Lower leg skin (tissue), 4 donors: ENCODE data around the gene NMNAT3. TPM values are rescaled to one million over a fixed set of nuclear protein-coding genes. Genes with fewer than 3 reads are reported as not detected.
A peak's percentile ranks its signal among the peaks of the same experiment; 100 is the strongest.

Experiments
- DNase-seq, 2 donors: peaks; one replicate each; pipeline ENCODE4 v3.0.0-alpha.2; 2019; ENCODE audit warnings: low spot score in 2 of 2
- H3K4me3 ChIP-seq: fragments of 200-600 bp; sonication (generic); 2 replicates; pipeline ENCODE4 v1.5.1; 2017; ENCODE audit warnings: mild to moderate bottlenecking, low read depth; ENCODE audit not compliant: poor library complexity, severe bottlenecking
- POLR2A ChIP-seq, 2 donors: fragments of 450-650 bp; IDR thresholded peaks; one replicate each; pipeline ENCODE4 v1.6.1; 2016 to 2017; ENCODE audit warnings: antibody characterized with exemption in 2 of 2, mild to moderate bottlenecking in 1 of 2, moderate library complexity in 1 of 2
- WGBS, 2 donors: methylation state at CpG; one replicate each; pipeline ENCODE4 v1.1.5; 2018; 5-methylcytosine and 5-hydroxymethylcytosine counted together
- intact Hi-C: fragments of 100-400 bp; cut with DNase I; formaldehyde crosslinking; loops from one replicate; pipeline ENCODE4 v1.15.0; 2023; ENCODE audit warnings: low total_unique reads
- total RNA-seq, 4 donors: library from RNA; depleted of rRNA; stranded (reverse); fragments of >200 nt; gene quantifications; one replicate each; pipeline ENCODE4 v1.1.0, GENCODE V29; 2016
- TF ChIP-seq, protein P1 (sequence below), 3 donors: fragments of 450-650 bp; IDR thresholded peaks; one replicate each; pipeline ENCODE4 v1.5.1; 2016; ENCODE audit warnings: antibody characterized with exemption in 3 of 3, mild to moderate bottlenecking in 3 of 3, moderate library complexity in 2 of 3

Gene NMNAT3
- total RNA-seq, 4 donors from 2014 or later = 33.6 to 41.9 (median 37.5) TPM

DNA sequence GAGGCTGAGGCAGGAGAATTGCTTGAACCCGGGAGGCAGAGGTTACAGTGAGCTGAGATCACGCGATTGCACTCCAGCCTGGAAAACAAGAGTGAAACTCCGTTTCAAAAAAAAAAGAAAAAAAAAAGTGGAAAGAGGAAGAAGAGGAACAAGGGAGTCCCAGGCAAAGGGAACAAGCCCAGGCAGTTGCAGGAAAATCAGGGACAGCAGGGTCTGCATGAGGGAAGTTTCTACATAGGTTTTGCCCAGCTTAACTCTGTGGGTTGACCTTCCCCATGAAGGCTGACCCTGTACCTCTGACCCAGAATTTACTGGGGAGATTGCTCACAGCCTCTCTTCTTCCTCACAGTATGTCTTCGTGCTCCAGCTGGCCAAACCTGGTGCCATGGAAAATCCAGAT lies 150.5 kb downstream of the NMNAT3 start:
- 84 to 91% methylated on average over 5 of the region's 5 CpGs for WGBS, 2 donors
- no peak overlapping the region for H3K4me3 ChIP-seq
- intact Hi-C loops = no loop called here
- no peak for TF ChIP-seq POLR2A (IDR thresholded peaks at IDR 0.05)
- TF ChIP-seq, protein P1, sequence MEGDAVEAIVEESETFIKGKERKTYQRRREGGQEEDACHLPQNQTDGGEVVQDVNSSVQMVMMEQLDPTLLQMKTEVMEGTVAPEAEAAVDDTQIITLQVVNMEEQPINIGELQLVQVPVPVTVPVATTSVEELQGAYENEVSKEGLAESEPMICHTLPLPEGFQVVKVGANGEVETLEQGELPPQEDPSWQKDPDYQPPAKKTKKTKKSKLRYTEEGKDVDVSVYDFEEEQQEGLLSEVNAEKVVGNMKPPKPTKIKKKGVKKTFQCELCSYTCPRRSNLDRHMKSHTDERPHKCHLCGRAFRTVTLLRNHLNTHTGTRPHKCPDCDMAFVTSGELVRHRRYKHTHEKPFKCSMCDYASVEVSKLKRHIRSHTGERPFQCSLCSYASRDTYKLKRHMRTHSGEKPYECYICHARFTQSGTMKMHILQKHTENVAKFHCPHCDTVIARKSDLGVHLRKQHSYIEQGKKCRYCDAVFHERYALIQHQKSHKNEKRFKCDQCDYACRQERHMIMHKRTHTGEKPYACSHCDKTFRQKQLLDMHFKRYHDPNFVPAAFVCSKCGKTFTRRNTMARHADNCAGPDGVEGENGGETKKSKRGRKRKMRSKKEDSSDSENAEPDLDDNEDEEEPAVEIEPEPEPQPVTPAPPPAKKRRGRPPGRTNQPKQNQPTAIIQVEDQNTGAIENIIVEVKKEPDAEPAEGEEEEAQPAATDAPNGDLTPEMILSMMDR (IDR thresholded peaks at IDR 0.05) = no peak
- no peak for DNase-seq

DNA sequence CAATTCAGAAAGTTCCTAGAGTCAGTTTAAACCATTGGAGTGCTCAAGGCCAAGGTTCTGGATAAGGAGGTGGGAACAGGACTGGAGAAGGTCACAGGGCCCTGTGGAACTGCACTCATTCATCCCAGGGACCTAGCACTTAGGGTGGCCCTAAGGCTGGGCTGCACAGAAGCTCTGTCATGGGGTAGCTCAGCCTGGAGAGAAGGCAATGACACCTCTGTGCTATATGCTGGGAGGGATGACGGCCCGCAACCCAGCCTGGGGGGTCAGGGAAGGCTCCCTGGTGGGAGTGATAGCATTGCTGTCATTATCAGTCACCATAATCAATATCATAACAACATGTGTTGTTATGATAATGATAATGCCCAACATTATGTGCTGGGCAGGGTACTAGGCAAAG lies 151.6 kb downstream of the NMNAT3 start:
- intact Hi-C loops = no loop called here
- TF ChIP-seq, protein P1 (IDR thresholded peaks at IDR 0.05) = no peak
- no peak for TF ChIP-seq POLR2A (IDR thresholded peaks at IDR 0.05)
- 94 to 100% methylated on average over 2 of the region's 2 CpGs for WGBS, 2 donors
- peak in 1 of 2 donors; percentile 80 for DNase-seq
- no peak overlapping the region for H3K4me3 ChIP-seq

DNA sequence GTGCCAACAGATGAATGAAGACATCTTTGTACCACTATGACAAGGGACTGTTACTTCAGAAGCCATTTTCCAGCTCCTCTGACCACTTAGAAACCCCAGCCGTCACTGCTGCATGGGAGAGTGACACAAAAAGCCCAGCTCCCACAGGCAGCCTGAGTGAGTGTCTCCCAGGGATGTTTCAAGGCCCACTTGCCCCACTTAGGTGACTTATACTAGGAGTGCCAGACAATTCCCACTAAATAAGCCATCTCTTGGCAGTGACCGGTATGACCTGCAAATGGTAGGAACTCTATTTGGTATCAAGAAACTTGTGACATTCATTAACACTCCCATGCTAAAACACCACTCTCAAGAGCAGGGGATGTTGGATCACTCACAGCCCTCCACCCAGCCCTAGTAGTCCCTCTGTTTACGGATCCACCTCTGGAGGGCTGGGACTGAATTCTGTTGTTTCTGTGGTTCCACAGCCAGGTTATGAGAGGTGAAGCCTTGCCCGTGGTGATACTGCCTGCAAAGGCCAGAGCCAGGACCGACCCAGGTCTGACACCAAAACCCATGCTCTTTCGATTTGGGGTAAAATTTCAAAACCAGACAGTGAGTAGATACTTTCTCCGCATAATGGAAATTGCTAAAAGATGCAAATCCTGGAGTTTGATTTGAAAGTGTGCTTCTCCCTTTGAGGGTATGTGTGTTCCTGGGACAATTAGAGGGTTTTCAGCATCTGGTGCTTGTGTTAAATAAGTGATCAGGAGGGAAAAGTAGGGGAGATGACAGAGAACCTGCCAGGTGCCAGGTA lies 152.7 kb downstream of the NMNAT3 start:
- intact Hi-C loops = no loop called here
- 90 to 95% methylated on average over 7 of the region's 7 CpGs for WGBS, 2 donors
- TF ChIP-seq POLR2A (IDR thresholded peaks at IDR 0.05) = no peak
- TF ChIP-seq, protein P1 (IDR thresholded peaks at IDR 0.05) = no peak
- DNase-seq = peak in 1 of 2 donors; percentile 62
- H3K4me3 ChIP-seq = no peak overlapping the region

DNA sequence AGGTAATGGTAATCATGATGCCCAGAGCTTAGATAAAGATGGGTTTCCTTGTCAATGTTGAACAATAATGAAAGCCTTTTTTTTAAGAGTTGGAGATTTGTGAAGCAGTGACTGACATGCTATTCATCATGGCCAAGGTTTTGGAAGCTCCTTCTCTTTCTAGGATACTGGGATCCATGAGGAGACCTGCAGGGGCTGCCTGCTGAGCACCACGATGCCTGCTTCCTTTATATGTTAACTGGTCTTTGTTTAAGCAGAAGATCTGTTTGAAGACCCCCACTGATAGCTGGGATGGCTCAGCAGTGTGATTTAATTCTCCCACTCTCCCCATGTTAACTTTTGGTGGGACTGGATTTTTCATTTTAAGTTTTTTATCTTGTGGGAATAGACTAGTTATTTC lies 154.1 kb downstream of the NMNAT3 start:
- DNase-seq = no peak
- TF ChIP-seq, protein P1 (IDR thresholded peaks at IDR 0.05) = no peak
- TF ChIP-seq POLR2A (IDR thresholded peaks at IDR 0.05) = no peak
- WGBS, 2 donors = 65 to 77% methylated on average over 1 of the region's 1 CpG
- H3K4me3 ChIP-seq = no peak overlapping the region
- intact Hi-C loops = no loop called here

DNA sequence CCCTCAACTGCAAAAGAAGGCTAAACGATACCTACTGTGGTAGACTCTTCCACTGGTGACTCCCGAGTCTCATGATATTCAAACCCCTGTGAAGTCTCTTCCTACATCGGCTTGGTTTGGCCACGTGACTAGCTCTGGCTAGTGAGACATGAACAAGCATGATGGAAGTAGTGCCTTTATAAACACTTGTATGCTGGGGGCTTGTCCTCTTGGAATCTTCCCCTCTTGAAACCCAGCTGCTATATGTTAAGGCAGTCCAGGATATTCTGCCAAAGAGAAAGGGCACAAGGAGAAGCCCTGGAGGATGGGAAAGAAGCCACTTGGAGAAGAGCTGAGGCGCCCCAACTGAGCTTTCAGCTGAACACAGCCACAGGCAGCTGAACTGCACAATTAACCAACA lies 154.6 kb downstream of the NMNAT3 start:
- WGBS, 2 donors = 95 to 96% methylated on average over 5 of the region's 5 CpGs
- intact Hi-C loops = no loop called here
- TF ChIP-seq, protein P1 (IDR thresholded peaks at IDR 0.05) = no peak
- TF ChIP-seq POLR2A (IDR thresholded peaks at IDR 0.05) = no peak
- DNase-seq = peak in 1 of 2 donors; percentile 21
- no peak overlapping the region for H3K4me3 ChIP-seq
